Glomerular endothelial cell (primary cell): ENCODE data around the gene RNASET2. TPM values are rescaled to one million over a fixed set of nuclear protein-coding genes. Genes with fewer than 3 reads are reported as not detected.
"Not testable (repeated sequence)": the region's sequence is repeated elsewhere in the genome, so short reads cannot be mapped to it uniquely, and the experiment has no call there.

Source experiments
- DNase-seq: peaks from one replicate; pipeline ENCODE4 v3.0.0-alpha.2; 2011; ENCODE audit warnings: low read depth, low spot score; ENCODE audit errors: extremely low read depth
- total RNA-seq: library from RNA; depleted of rRNA; stranded (reverse); fragments of >200 nt; gene quantifications from 2 replicates; pipeline ENCODE4 v1.2.3, GENCODE V29; 2015

Gene RNASET2
- total RNA-seq, 1 donor from 2014 or later: 23.1 TPM

- DNase-seq: no peak
Observed at GRCh38 chr6:166905013-166905412, 51.3 kb downstream of the RNASET2 start.

- no peak for DNase-seq
Observed at GRCh38 chr6:166904101-166904746, 52.1 kb downstream of the RNASET2 start.

- DNase-seq: no peak
Observed at GRCh38 chr6:166903500-166903899, 52.9 kb downstream of the RNASET2 start.

GRCh38 chr6:166903027-166903426, 53.3 kb downstream of the RNASET2 start:
- no peak for DNase-seq

- DNase-seq: no peak
Observed at GRCh38 chr6:166902211-166902755, 54.1 kb downstream of the RNASET2 start.

- no peak for DNase-seq
Observed at GRCh38 chr6:166901626-166902025, 54.7 kb downstream of the RNASET2 start.

GRCh38 chr6:166900956-166901607, 55.3 kb downstream of the RNASET2 start:
- no peak for DNase-seq

- DNase-seq: no peak
Observed at GRCh38 chr6:166900130-166900708, 56.1 kb downstream of the RNASET2 start.

GRCh38 chr6:166898910-166899309, 57.4 kb downstream of the RNASET2 start:
- DNase-seq: no peak

- DNase-seq: not testable (repeated sequence)
Observed at GRCh38 chr6:166894614-166895013, 61.7 kb downstream of the RNASET2 start.

GRCh38 chr6:166892472-166892871, 63.9 kb downstream of the RNASET2 start:
- not testable (repeated sequence) for DNase-seq

- DNase-seq: not testable (repeated sequence)
Observed at GRCh38 chr6:166886773-166887172, 69.6 kb downstream of the RNASET2 start.

- DNase-seq: not testable (repeated sequence)
Observed at GRCh38 chr6:166884958-166885357, 71.4 kb downstream of the RNASET2 start.

- DNase-seq: no peak
Observed at GRCh38 chr6:166879594-166879993, 76.8 kb downstream of the RNASET2 start.

Other genes with a start within 250 kb of the RNASET2 start
- gene CEP43, start 42.8 kb upstream of the RNASET2 start, total RNA-seq: 9.7 TPM in 2 replicates
- not detected in 2 replicates for gene CCR6, start 166.5 kb upstream of the RNASET2 start, total RNA-seq
- not detected in 2 replicates for gene GPR31, start 201.4 kb upstream of the RNASET2 start, total RNA-seq